ENCODE measurements around the gene LILRB4.
"Not testable (repeated sequence)": the region's sequence is repeated elsewhere in the genome, so short reads cannot be mapped to it uniquely, and the experiment has no call there.

LILRB4 gene

GRCh38 chr19:54646331-54646841 is 16.4 kb upstream of the LILRB4 start:
- peak in 1 of 10 donors; percentile 62 for DNase-seq
- intact Hi-C loops (cut with DNase I) = no loop called here

GRCh38 chr19:54648129-54648528 is 14.7 kb upstream of the LILRB4 start:
- intact Hi-C loops (cut with DNase I) = no loop called here
- no peak for DNase-seq

DNA sequence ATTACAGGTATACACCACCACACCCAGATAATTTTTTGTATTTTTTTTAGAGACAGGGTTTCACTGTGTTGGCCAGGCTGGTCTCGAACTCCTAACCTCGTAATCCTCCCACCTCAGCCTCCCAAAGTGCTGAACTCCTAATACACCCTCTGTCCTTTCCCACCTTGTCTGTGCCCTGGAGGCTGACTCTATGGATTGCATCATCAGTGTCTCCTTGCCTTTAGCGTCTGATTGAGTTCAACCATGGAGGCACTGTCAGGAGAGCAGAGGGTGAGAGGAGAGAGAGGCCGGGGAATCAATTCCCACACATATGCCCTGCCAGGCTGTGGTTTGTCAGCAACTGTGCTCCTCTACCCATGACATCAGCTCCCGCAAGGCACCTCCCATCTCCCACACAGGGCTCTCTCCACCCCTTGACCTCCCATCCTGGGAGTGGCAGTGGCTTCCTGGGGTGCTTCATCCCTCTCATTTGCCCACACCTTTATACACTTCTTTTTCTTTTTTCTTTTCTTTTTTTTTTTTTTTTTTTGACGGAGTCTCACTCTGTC is 12.6 kb upstream of the LILRB4 start:
- intact Hi-C loops (cut with DNase I) = no loop called here

DNA sequence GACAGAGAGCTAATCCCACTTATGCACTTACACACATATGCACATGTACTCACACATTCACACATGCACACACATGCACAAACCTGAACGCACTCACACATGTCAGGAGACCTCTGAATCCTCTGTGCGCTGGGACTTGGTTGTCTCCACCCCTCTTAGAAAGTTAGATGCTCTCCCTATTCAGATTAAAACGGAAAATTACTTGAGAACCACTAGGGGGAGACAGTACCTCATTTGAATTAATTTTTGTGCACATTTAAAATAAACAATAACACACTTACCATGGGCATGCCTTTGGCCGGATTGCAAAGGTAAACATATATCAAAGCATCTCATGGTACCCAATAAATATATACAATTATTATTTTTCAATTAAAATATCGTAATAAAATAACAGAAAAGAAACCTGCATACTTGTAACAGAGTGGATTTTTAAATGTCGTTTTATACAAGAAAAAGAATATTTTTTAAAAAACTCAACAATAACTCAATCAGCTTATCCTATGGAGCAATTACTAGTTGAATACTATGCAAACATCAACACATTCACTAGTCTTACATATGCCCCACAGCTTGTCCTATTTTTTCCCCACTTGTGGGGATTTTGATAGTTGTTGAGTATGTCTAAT is 9.5 kb upstream of the LILRB4 start:
- intact Hi-C loops (cut with DNase I) = no loop called here
- DNase-seq = no peak

More for the DNA sequence above, 12.6 kb upstream of the LILRB4 start:
- DNase-seq = no peak

- DNase-seq = no peak
- intact Hi-C loops (cut with DNase I) = no loop called here
Observed at GRCh38 chr19:54654447-54655321, 8.1 kb upstream of the LILRB4 start.

DNA sequence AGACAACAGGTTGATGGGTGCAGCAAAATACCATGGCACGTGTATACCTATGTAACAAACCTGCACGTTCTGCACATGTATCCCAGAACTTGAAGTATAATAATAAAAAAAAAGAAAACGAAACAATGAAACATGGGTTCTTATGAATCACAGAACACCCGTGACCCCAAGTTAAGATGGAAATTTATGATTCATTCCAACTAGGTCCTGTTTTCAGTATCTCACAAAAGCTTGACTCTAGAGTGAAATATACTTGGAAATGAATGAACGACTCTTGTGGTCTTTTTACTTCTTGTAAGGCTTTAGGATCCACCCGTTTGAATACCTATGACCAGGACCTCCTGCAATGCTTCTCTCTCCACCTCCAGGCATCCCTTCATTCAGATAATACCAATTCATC is 3.5 kb upstream of the LILRB4 start:
- intact Hi-C loops (cut with DNase I) = no loop called here
- no peak for DNase-seq

- no peak for DNase-seq
- intact Hi-C loops (cut with DNase I) = no loop called here
Observed at GRCh38 chr19:54660306-54660705, 2.5 kb upstream of the LILRB4 start.

GRCh38 chr19:54660964-54661363 is 1.8 kb upstream of the LILRB4 start:
- intact Hi-C loops (cut with DNase I) = no loop called here
- DNase-seq = no peak

GRCh38 chr19:54661846-54662481 is 821 bp upstream of the LILRB4 start:
- DNase-seq = no peak
- intact Hi-C loops (cut with DNase I) = no loop called here

GRCh38 chr19:54665530-54665929 is 2.7 kb downstream of the LILRB4 start:
- intact Hi-C loops (cut with DNase I) = no loop called here
- DNase-seq = no peak

DNA sequence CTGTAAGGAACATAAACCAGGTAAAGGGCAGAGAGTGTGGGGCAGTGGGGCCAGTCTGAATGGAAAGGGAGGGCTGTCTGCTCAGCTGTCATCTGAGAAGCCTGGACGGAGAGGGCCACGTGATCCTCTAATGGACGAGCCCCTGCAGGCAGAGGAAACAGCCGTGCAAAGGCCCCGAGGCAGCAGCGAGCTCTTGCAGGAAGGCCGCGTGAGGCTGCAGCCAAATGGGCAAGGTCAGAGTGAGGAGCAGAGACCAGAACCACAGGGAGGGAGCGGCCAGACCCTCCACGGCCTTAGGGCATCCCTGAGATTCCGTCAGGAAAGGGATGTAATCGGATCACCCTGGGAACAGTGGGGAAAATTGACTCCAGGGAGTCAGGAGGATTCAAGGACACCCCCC is 4.4 kb downstream of the LILRB4 start:
- peak in 1 of 10 donors; percentile 78 for DNase-seq
- intact Hi-C loops (cut with DNase I) = no loop called here

GRCh38 chr19:54668353-54668752 is 5.6 kb downstream of the LILRB4 start:
- DNase-seq = no peak
- intact Hi-C loops (cut with DNase I) = no loop called here

DNA sequence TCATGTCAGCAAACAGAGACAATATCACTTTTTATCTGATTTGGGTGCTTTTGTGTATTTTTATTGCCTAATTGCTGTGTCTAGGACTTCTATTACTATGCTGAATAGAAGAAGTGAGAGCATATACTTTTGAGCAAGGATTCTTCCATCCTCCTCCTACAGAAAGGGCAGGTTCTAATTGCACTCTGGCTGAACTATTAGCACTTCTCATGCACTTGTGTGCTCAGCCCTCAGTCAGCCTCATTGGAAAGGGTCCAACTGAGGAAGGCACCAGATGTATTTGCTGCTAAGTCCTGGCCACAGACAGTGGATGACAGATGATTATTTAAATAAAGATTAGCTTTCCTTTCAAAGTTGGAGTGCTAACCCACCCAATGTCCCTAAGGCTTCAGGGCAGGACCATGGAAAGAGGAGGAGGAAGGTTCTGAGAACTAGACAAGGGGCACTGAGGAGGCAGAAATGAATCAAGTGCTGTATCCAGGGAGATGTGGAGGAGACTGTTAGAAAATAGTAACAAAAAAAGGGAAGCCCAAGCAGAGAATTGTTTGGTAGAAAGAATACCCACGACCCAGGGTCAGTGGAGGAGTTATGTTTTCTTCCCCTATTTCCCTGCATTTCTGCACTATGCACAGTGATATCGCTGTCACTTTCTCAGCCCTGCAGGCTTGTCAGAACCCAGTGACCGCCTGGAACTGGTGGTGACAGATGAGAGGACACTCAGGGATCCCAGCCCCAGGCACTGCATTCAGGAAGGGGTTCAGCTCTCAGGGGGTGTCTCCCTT is 8.0 kb downstream of the LILRB4 start:
- DNase-seq = no peak

GRCh38 chr19:54673222-54673621 is 10.4 kb downstream of the LILRB4 start:
- intact Hi-C loops (cut with DNase I) = no loop called here

More for the DNA sequence above, 8.0 kb downstream of the LILRB4 start:
- intact Hi-C loops (cut with DNase I) = no loop called here

GRCh38 chr19:54674021-54674617 is 11.3 kb downstream of the LILRB4 start:
- DNase-seq = no peak
- intact Hi-C loops (cut with DNase I) = no loop called here

More at GRCh38 chr19:54673222-54673621, 10.4 kb downstream of the LILRB4 start:
- DNase-seq = peak in 1 of 10 donors; percentile 25

- intact Hi-C loops (cut with DNase I) = loop anchor here (2.0 kb wide), 1 partner anchor 196 kb away; no protein-coding TSS in a partner anchor
Observed at GRCh38 chr19:54676210-54676834, 13.5 kb downstream of the LILRB4 start.

GRCh38 chr19:54677217-54677616 is 14.4 kb downstream of the LILRB4 start:
- intact Hi-C loops (cut with DNase I) = loop anchor here (2.0 kb wide), 1 partner anchor 196 kb away; no protein-coding TSS in a partner anchor
- no peak for DNase-seq

More at GRCh38 chr19:54676210-54676834, 13.5 kb downstream of the LILRB4 start:
- DNase-seq = not testable (repeated sequence)

- DNase-seq; intact Hi-C loops (cut with DNase I): not testable (repeated sequence)
Observed at GRCh38 chr19:54681596-54681995, 18.8 kb downstream of the LILRB4 start.

- DNase-seq = no peak
- intact Hi-C loops (cut with DNase I) = no loop called here
Observed at GRCh38 chr19:54682306-54682856, 19.6 kb downstream of the LILRB4 start.
